Transverse colon (tissue), 4 donors: ENCODE data around the gene CHURC1.

ENCODE experiments used
- CTCF ChIP-seq, 5 experiments: fragments of 200-600 bp in 3 of 5; fragments of 450-650 bp in 2 of 5; sonication (generic) in 3 of 5; IDR thresholded peaks; 1 replicate in 2 of 5; 2 replicates in 3 of 5; pipeline ENCODE4 v1.5.1; 2016 to 2017; ENCODE audit warnings: antibody characterized with exemption in 5 of 5, inconsistent platforms in 3 of 5, mild to moderate bottlenecking in 2 of 5, moderate library complexity in 1 of 5
- POLR2AphosphoS5 ChIP-seq, 3 donors: sonication (generic); formaldehyde crosslinking; IDR thresholded peaks; one replicate each; pipeline ENCODE4 v1.6.1; 2016; ENCODE audit warnings: antibody characterized with exemption in 3 of 3

- TF ChIP-seq POLR2AphosphoS5 (IDR thresholded peaks at IDR 0.05) (no peak), CTCF (IDR thresholded peaks at IDR 0.05) (no peak)
Measured at GRCh38 chr14:64920465-64920864, 6.2 kb downstream of the CHURC1 start.
